GM12872 (cell line): ENCODE results near the gene ITGB1BP1.

Experiments
- TF ChIP-seq, protein P1 (sequence below): IDR thresholded peaks from 3 replicates; pipeline ENCODE4 v1.5.1; 2011; ENCODE audit warnings: low read depth, mild to moderate bottlenecking, low read length, moderate library complexity; ENCODE audit not compliant: insufficient read depth

The ITGB1BP1 gene

DNA sequence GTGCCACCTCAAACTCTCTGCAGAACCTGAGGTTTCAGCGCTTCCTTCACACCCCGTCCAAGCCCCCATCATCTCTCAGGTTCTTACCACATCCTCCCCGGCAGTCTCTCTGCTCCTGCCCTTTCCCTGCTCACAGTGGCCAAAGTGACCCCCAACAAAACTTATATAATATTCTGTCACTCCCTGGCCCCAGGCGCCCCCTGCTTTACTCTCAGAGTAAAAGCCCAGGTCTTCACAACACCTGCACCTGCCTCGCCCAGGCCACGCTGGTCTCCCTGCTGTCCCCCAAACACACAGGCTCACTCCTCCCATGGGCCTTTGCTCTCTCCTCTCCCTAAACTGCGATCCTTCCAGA lies 6.4 kb downstream of the ITGB1BP1 start:
- TF ChIP-seq, protein P1, sequence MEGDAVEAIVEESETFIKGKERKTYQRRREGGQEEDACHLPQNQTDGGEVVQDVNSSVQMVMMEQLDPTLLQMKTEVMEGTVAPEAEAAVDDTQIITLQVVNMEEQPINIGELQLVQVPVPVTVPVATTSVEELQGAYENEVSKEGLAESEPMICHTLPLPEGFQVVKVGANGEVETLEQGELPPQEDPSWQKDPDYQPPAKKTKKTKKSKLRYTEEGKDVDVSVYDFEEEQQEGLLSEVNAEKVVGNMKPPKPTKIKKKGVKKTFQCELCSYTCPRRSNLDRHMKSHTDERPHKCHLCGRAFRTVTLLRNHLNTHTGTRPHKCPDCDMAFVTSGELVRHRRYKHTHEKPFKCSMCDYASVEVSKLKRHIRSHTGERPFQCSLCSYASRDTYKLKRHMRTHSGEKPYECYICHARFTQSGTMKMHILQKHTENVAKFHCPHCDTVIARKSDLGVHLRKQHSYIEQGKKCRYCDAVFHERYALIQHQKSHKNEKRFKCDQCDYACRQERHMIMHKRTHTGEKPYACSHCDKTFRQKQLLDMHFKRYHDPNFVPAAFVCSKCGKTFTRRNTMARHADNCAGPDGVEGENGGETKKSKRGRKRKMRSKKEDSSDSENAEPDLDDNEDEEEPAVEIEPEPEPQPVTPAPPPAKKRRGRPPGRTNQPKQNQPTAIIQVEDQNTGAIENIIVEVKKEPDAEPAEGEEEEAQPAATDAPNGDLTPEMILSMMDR: no peak

GRCh38 chr2:9416267-9416961 lies 6.9 kb downstream of the ITGB1BP1 start:
- TF ChIP-seq, protein P1: no peak

- TF ChIP-seq, protein P1: no peak
These were observed 7.7 kb downstream of the ITGB1BP1 start for GRCh38 chr2:9415516-9416169.

DNA sequence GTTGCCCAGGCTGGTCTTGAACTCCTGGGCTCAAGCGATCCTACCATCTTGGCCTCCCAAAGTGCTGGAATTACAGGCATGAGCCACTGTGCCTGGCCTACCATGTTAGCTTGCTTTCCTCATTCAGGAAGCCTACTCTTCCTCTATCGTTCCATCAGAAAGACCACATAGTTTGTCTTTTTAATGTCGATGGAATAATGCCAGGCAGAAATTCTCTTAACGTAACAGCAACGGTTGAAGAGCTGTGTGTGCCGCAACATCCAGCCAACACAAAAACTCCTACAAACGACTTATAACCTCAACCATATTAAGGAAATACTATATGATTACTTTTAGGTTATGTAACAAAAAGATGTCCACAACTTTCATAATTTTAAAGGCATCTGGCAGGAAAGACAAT lies 10.5 kb downstream of the ITGB1BP1 start:
- TF ChIP-seq, protein P1: no peak

DNA sequence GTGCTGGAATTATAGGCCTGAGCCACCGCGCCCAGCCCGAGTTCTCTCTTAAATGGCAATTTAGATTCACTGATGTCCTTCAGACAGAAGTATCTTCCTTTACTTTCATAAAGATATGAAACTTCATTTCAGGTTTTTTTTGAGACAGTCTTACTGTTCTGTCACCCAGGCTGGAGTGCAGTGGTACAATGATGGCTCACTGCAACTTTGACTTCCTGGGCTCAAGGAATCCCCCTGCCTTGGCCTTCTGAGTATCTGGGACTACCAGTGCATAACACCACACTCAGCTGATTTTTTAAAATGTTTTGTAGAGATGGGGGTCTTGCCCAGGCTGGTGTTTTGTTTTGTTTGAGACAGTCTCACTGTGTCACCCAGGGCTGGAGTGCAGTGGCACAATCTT lies 13.2 kb downstream of the ITGB1BP1 start:
- TF ChIP-seq, protein P1: no peak

DNA sequence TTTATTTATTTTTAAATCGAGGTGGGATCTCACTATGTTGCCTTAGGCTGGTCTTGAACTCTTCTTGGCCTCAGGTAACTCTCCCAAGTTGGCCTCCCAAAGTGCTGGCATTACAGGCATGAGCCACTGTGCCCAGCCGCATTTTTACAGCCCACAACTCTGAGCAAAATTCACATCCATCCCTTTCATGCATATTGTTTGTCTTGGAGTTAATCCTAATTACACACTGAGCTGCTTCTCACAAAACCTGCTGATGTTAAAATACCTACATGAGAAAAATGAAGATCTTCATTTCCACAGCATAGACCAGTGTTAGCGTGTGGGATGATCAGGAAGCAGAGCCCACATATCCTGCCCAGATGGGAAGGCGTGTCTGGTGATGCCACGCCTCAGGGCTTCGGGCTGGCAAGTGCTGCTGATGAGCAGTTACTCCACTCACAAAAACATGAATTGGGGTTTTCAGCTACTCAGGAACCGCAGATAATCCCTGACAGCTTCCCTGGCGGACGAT lies 14.6 kb downstream of the ITGB1BP1 start:
- TF ChIP-seq, protein P1: no peak

GRCh38 chr2:9407363-9407811 lies 15.9 kb downstream of the ITGB1BP1 start:
- TF ChIP-seq, protein P1: no peak
